Measurements from ENCODE around the gene KDM4C. TPM values are rescaled to one million over a fixed set of nuclear protein-coding genes. Genes with fewer than 3 reads are reported as not detected.

The KDM4C gene
- polyA plus RNA-seq, 1 donor (not counting 4 experiments of a cell fraction or from before 2014, with no cell fraction given) = 17.2 TPM

GRCh38 chr9:6910497-6910896 is 152.7 kb downstream of the KDM4C start:
- H3K27ac ChIP-seq (ENCODE audit: control insufficient read depth, insufficient read depth, low read length) = no peak overlapping the region
- H3K9me3 ChIP-seq (ENCODE audit: control insufficient read depth, low read depth, low read length) = no peaks in the 10 kb centered on the region
- H2AFZ ChIP-seq (ENCODE audit: control insufficient read depth, low read length) = no peak overlapping the region
- H3K4me3 ChIP-seq (ENCODE audit: control insufficient read depth in 2 of 3, extremely low read depth in 1 of 3, insufficient read depth in 2 of 3, low read depth in 1 of 3, low read length in 3 of 3) = no peak overlapping the region
- H3K9me1 ChIP-seq (ENCODE audit: control insufficient read depth, extremely low read depth, insufficient read depth, low read length) = no peaks in the 10 kb centered on the region
- no peaks in the 10 kb centered on the region for H4K20me1 ChIP-seq (ENCODE audit: control insufficient read depth, extremely low read depth, insufficient read depth, low read length)
- dilution Hi-C loops (cut with MboI; ENCODE audit: extremely low pct_ligation_motif_present, low sequenced_read_pairs) = no loop called here
- H3K4me1 ChIP-seq (ENCODE audit: control insufficient read depth, extremely low read depth, insufficient read depth, low read length) = no peaks in the 10 kb centered on the region
- no peak overlapping the region for H3K9ac ChIP-seq (ENCODE audit: control insufficient read depth, extremely low read depth, insufficient read depth, low read length)
- no peaks in the 10 kb centered on the region for H3K27me3 ChIP-seq (ENCODE audit: control insufficient read depth, extremely low read depth, insufficient read depth, low read length)
- H3K79me2 ChIP-seq (ENCODE audit: control insufficient read depth, insufficient read depth, low read length) = no peaks in the 10 kb centered on the region
- FAIRE-seq (no peak), DNase-seq (ENCODE audit: low read depth, low spot score) (no peak)
- TF ChIP-seq EZH2 (IDR thresholded peaks at IDR 0.05; ENCODE audit: low read length) (no peak), CTCF (optimal IDR thresholded peaks at IDR 0.05 in 1 of 3, IDR thresholded peaks at IDR 0.05 in 1 of 3, conservative IDR thresholded peaks at IDR 0.05 in 1 of 3; ENCODE audit: extremely low read depth in 1 of 3, insufficient read depth in 2 of 3, low read length in 3 of 3) (no peak)
- H3K4me2 ChIP-seq (ENCODE audit: control insufficient read depth, extremely low read depth, insufficient read depth, low read depth, low read length) = no peak overlapping the region
- no peaks in the 10 kb centered on the region for H3K36me3 ChIP-seq (ENCODE audit: control insufficient read depth in 2 of 2, extremely low read depth in 1 of 2, insufficient read depth in 2 of 2, low read length in 2 of 2)

- H3K9ac ChIP-seq (ENCODE audit: control insufficient read depth, extremely low read depth, insufficient read depth, low read length) = no peak overlapping the region
- no peaks in the 10 kb centered on the region for H3K9me3 ChIP-seq (ENCODE audit: control insufficient read depth, low read depth, low read length)
- H2AFZ ChIP-seq (ENCODE audit: control insufficient read depth, low read length) = no peak overlapping the region
- no peaks in the 10 kb centered on the region for H4K20me1 ChIP-seq (ENCODE audit: control insufficient read depth, extremely low read depth, insufficient read depth, low read length)
- no peaks in the 10 kb centered on the region for H3K79me2 ChIP-seq (ENCODE audit: control insufficient read depth, insufficient read depth, low read length)
- no peaks in the 10 kb centered on the region for H3K9me1 ChIP-seq (ENCODE audit: control insufficient read depth, extremely low read depth, insufficient read depth, low read length)
- H3K4me2 ChIP-seq (ENCODE audit: control insufficient read depth, extremely low read depth, insufficient read depth, low read depth, low read length) = no peak overlapping the region
- H3K27me3 ChIP-seq (ENCODE audit: control insufficient read depth, extremely low read depth, insufficient read depth, low read length) = no peaks in the 10 kb centered on the region
- dilution Hi-C loops (cut with MboI; ENCODE audit: extremely low pct_ligation_motif_present, low sequenced_read_pairs) = no loop called here
- no peaks in the 10 kb centered on the region for H3K4me1 ChIP-seq (ENCODE audit: control insufficient read depth, extremely low read depth, insufficient read depth, low read length)
- H3K27ac ChIP-seq (ENCODE audit: control insufficient read depth, insufficient read depth, low read length) = no peak overlapping the region
- TF ChIP-seq CTCF (optimal IDR thresholded peaks at IDR 0.05 in 1 of 3, IDR thresholded peaks at IDR 0.05 in 1 of 3, conservative IDR thresholded peaks at IDR 0.05 in 1 of 3; ENCODE audit: extremely low read depth in 1 of 3, insufficient read depth in 2 of 3, low read length in 3 of 3) = no peak
- TF ChIP-seq EZH2 (IDR thresholded peaks at IDR 0.05; ENCODE audit: low read length) = no peak
- DNase-seq (ENCODE audit: low read depth, low spot score) (no peak), FAIRE-seq (no peak)
- no peaks in the 10 kb centered on the region for H3K36me3 ChIP-seq (ENCODE audit: control insufficient read depth in 2 of 2, extremely low read depth in 1 of 2, insufficient read depth in 2 of 2, low read length in 2 of 2)
- H3K4me3 ChIP-seq (ENCODE audit: control insufficient read depth in 2 of 3, extremely low read depth in 1 of 3, insufficient read depth in 2 of 3, low read depth in 1 of 3, low read length in 3 of 3) = no peak overlapping the region
Measured at GRCh38 chr9:6911901-6912638, 154.3 kb downstream of the KDM4C start.
